H7 (cell line): ENCODE data around the gene FANCE. TPM values are rescaled to one million over a fixed set of nuclear protein-coding genes. Genes with fewer than 3 reads are reported as not detected.

Experiments used
- DNase-seq: peaks from one replicate; pipeline ENCODE4 v3.0.0; 2012
- H3K27me3 ChIP-seq: 2 replicates; pipeline ENCODE4 v1.6.0; 2011; ENCODE audit warnings: mild to moderate bottlenecking, low read length; ENCODE audit not compliant: control insufficient read depth, insufficient read depth
- H3K36me3 ChIP-seq: replicated peaks from 2 replicates; pipeline ENCODE4 v1.5.1; 2011; ENCODE audit warnings: low read length; ENCODE audit not compliant: control insufficient read depth, insufficient read depth
- H3K4me3 ChIP-seq: 2 replicates; pipeline ENCODE4 v1.5.1; 2011; ENCODE audit warnings: low read depth, mild to moderate bottlenecking, control low read depth, low read length, moderate library complexity; ENCODE audit not compliant: insufficient read depth
- total RNA-seq: library from RNA; depleted of rRNA; stranded (reverse); fragments of >200 nt; shearing (Covaris generic); gene quantifications from 2 replicates; pipeline ENCODE4 v1.2.3, GENCODE V29; 2014

Gene FANCE
- total RNA-seq, 1 experiment from 2014 or later = 18.7 TPM

DNA sequence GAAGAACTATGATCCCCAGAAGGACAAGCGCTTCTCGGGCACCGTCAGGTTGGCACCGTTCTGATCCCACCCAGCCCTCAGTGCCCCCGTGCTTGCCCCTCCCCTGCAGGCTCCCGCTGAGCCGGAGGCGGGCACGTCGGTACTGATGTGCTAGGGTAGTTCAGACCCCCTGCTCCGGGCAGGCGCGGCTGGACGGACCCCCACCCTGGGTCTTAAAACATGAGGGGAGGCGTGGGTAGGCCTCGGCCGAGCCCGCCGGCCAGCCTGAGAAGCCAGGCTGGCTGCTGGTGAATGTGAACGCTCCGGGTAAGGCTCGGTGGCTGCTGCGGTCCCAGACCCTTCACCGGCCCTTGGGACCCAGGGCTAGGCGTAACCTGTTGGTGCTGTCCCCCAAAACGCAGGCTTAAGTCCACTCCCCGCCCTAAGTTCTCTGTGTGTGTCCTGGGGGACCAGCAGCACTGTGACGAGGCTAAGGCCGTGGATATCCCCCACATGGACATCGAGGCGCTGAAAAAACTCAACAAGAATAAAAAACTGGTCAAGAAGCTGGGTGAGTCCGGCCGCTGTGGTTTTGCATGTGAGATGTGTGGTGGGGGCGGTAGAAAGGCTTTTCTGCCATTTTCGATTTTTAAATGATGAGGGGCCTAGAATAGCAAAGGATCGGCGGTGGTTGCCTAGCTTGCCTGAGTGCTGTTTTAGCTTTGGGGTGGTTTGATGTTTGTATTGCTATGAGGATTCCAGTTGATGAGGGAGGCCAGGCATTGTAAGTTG lies 17.0 kb downstream of the FANCE start:
- Histone ChIP-seq H3K4me3 (peak overlapping the region; percentile 100), H3K27me3 (no peaks in the 10 kb centered on the region), H3K36me3 (peaks cover 33% of the 10 kb centered on the region)
- peak; percentile 72 for DNase-seq

GRCh38 chr6:35469751-35470662 lies 17.9 kb downstream of the FANCE start:
- DNase-seq = no peak
- H3K36me3 ChIP-seq = peaks cover 33% of the 10 kb centered on the region
- H3K4me3 ChIP-seq = peak overlapping the region; percentile 100
- H3K27me3 ChIP-seq = no peaks in the 10 kb centered on the region

DNA sequence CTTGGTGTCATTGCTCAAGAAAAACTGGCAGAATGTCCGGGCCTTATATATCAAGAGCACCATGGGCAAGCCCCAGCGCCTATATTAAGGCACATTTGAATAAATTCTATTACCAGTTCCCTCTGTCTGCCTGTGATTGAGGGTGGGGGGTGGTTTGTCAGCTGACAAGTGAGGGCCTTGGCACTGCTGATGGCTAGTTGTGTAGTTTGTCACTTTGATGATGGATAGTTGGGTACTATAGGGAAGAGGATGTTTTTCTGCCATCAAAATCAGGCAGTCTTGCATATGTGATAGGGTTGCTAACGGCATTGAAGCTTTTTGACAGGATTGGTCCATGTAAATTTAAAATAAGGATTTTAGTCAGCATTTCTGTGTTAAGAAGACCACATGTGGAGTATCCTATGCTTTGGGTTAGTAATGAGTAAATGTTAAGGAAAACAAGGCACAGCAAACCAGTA lies 18.6 kb downstream of the FANCE start:
- H3K4me3 ChIP-seq = no peak overlapping the region
- H3K36me3 ChIP-seq = peaks cover 34% of the 10 kb centered on the region
- H3K27me3 ChIP-seq = no peaks in the 10 kb centered on the region
- no peak for DNase-seq

DNA sequence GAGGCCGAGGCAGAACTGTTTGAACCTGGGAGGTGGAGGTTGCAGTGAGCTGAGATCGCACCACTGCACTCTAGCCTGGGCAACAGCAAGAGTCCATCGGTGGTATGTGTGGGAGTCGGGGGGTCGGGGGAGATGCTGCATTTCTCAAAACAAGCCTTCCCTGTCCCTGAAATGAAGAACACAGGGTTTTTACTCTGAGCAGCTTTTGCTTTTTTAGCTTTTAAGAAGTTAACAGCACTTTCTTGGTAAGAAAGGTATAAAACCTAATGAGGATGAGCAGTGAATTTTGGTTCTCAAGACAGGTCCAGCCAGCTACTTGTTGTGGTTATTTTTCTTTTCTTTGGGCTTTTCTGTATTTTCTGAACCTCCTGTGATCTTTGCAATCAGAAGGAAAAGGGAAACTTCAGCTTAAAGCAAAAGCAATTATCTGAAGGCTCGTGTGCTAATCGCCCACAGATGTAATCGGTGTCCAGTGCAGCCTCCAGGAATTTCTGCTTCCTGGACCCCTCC lies 19.8 kb downstream of the FANCE start:
- Histone ChIP-seq H3K27me3 (no peaks in the 10 kb centered on the region), H3K36me3 (peaks cover 31% of the 10 kb centered on the region), H3K4me3 (no peak overlapping the region)
- DNase-seq = no peak

DNA sequence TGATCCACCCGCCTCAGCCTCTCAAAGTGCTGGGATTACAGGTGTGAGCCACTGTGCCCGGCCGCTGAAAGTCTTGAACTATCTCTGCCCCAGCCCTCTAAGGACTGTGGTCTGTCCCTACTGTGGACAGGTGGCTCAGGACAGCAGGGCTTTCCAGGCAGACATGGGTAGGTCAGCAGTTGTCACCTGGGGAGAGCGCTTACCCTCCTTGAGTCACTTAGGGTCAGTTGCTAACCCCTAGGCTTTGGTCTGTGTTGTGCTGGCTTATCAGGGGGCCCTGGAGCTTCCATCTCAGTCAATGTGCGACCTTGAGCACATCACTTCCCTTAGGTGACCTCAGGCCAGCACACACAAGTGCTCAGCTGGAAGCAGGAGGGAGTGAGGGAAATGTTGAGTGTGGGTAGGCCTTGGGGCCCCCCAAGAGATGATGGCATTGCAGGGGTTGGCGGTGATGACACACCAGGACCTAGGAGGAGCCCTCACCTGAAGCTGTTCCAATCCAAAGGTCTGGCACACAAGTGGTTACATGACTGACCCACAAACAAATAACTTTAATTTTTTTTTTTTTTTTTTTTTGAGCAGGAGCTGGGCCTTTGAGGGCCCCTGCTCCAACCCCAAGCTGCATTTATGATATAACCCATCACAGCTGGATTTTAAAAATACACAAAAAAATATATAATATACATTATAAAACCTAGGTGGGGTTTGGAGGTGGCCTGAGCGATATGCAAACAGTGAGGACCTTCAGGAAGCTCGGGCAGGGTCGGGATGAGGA lies 21.1 kb downstream of the FANCE start:
- peak; percentile 55 for DNase-seq
- Histone ChIP-seq H3K36me3 (peaks cover 33% of the 10 kb centered on the region), H3K27me3 (no peaks in the 10 kb centered on the region), H3K4me3 (no peak overlapping the region)

- peaks cover 33% of the 10 kb centered on the region for H3K36me3 ChIP-seq
- no peaks in the 10 kb centered on the region for H3K27me3 ChIP-seq
- no peak overlapping the region for H3K4me3 ChIP-seq
- DNase-seq = no peak
These were observed 21.7 kb downstream of the FANCE start for GRCh38 chr6:35473850-35474130.

GRCh38 chr6:35474131-35474941 lies 22.2 kb downstream of the FANCE start:
- no peaks in the 10 kb centered on the region for H3K27me3 ChIP-seq
- H3K36me3 ChIP-seq = peaks cover 30% of the 10 kb centered on the region
- DNase-seq = peak; percentile 73
- H3K4me3 ChIP-seq = no peak overlapping the region

DNA sequence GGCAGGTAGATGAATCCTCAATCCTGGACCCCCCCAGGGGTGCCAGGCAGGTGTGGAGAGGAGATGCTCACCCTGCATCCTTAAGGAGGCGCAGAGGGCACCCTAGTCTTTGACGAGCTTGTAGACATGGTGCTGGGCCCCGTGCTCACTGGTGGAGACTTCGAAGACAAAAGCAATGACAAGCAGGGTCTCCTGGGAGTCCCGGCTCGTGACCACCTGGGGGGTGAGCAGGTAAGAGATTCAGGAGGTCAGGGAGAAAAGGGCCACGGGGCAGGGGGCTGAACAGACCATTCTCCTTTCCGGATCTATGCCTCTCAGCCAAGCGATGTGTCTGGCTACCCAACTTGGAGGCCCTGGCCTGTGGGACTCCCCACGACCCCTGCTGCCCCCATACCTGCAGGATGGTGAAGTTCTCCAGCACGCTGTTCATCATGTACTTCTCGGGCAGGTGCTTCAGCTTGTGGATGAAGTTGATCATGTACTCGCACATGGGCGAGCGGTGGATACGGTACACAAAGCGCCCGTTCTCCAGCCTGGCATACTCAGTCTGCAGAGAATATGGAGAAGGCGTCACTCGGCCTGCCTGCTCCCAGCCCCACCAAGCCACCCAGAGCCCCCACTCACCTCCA lies 22.9 kb downstream of the FANCE start:
- H3K27me3 ChIP-seq = no peaks in the 10 kb centered on the region
- DNase-seq = no peak
- H3K36me3 ChIP-seq = peaks cover 24% of the 10 kb centered on the region
- no peak overlapping the region for H3K4me3 ChIP-seq

DNA sequence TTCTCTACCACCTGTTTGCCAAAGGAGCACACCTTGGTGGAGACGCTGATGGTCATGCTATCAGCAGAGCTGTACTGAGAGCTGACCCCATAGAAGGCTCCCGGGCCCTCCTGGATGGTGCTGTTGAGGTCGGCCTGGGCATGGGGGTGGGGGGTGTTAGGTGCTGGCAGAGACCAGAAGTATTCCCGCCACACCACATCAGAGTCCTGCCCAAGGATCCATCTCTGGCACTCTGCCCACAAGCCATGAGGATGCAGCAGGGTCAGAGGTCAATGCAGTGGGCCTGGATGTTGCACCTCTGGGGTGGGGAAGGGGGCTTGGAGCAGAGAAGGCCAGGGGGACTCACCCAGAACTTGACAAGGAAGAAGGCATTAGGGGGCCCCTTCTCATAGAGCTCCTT lies 23.4 kb downstream of the FANCE start:
- H3K36me3 ChIP-seq = peaks cover 21% of the 10 kb centered on the region
- peak; percentile 47 for DNase-seq
- H3K4me3 ChIP-seq = no peak overlapping the region
- H3K27me3 ChIP-seq = no peaks in the 10 kb centered on the region

DNA sequence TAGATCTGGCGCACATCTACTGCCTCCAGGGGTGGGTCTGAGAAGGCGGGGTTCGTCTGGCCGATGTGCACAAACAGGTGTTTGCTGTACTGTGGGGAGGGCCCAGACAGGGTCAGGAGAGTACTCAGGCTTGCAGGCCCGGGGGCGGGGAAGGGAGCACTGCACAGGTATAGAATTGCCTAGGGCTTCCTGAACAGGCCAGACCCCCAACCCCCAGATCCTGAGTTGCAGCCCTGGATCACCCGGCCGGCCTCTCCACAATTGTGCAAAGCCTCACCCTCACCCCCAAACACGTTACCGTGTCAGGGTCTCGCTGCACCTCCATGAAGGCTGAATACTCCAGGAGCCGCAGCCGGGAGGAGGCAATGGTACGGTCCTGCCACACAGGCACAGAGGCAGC lies 23.9 kb downstream of the FANCE start:
- no peaks in the 10 kb centered on the region for H3K27me3 ChIP-seq
- DNase-seq = peak; percentile 67
- peaks cover 19% of the 10 kb centered on the region for H3K36me3 ChIP-seq
- H3K4me3 ChIP-seq = no peak overlapping the region

DNA sequence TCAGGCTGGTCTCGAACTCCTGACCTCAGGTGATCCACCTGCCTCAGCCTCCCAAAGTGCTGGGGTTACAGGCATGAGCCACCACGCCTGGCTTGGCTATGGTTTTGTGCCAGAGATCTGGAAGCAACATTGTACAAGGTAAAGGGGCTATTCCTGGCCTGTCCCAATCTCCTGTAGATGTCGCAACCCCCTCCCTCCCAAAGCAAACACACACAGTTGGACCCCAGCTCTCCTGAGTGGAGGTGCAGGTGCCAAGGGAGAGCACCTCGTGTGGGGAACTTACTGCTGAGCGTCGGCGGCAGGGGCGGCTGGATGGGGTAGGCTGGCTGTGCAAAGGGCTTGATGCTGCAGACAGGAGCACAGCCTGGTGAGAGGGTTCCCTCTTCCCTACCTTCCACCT lies 24.9 kb downstream of the FANCE start:
- H3K36me3 ChIP-seq = peaks cover 19% of the 10 kb centered on the region
- no peak overlapping the region for H3K4me3 ChIP-seq
- no peaks in the 10 kb centered on the region for H3K27me3 ChIP-seq
- peak; percentile 55 for DNase-seq

GRCh38 chr6:35477551-35478179 lies 25.5 kb downstream of the FANCE start:
- Histone ChIP-seq H3K36me3 (peaks cover 13% of the 10 kb centered on the region), H3K4me3 (no peak overlapping the region), H3K27me3 (no peaks in the 10 kb centered on the region)
- no peak for DNase-seq

DNA sequence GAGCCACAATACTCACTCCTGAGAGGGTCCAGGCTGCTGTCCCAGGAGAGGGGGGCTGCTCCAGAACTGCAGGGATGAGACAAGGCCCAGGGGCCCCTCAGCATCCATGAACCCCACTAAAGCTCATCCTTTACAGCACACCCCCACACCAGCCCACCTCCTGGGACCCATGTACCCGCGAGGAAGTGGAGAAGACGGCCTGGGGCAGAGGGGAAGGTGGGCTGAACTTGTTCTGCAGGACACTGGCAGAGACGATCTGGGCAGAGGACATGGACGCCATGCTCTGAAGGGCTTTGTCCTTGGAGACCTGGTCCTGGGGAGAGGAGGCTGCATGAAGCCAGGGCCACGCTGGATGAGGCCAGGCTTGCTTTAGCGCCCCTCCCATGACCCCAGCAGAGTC lies 26.1 kb downstream of the FANCE start:
- DNase-seq = no peak
- Histone ChIP-seq H3K27me3 (no peaks in the 10 kb centered on the region), H3K36me3 (peaks cover 11% of the 10 kb centered on the region), H3K4me3 (no peak overlapping the region)
